Ovary (tissue), 3 donors: ENCODE measurements around the gene CCR2.

Experiments
- EP300 ChIP-seq: sonication (generic); formaldehyde crosslinking; IDR thresholded peaks from one replicate; pipeline ENCODE4 v1.6.1; 2017; ENCODE audit warnings: antibody characterized with exemption
- POLR2A ChIP-seq: fragments of 450-650 bp; IDR thresholded peaks from one replicate; pipeline ENCODE4 v1.6.1; 2017; ENCODE audit warnings: antibody characterized with exemption, mild to moderate bottlenecking, moderate library complexity
- TF ChIP-seq, protein P1 (sequence below), 3 donors: fragments of 450-650 bp in 2 of 3; fragments of 200-600 bp in 1 of 3; IDR thresholded peaks; one replicate each; pipeline versions ENCODE4 v1.5.1 to v1.8.0; 2016 to 2022; ENCODE audit warnings: antibody characterized with exemption in 3 of 3, mild to moderate bottlenecking in 1 of 3
- donor health status: DM: no; HTN: no; CAD: no.

DNA sequence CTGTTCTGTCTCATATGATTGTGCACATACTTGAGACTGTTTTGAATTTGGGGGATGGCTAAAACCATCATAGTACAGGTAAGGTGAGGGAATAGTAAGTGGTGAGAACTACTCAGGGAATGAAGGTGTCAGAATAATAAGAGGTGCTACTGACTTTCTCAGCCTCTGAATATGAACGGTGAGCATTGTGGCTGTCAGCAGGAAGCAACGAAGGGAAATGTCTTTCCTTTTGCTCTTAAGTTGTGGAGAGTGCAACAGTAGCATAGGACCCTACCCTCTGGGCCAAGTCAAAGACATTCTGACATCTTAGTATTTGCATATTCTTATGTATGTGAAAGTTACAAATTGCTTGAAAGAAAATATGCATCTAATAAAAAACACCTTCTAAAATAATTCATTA lies 21.9 kb downstream of the CCR2 start:
- no peak for TF ChIP-seq POLR2A
- TF ChIP-seq, protein P1, sequence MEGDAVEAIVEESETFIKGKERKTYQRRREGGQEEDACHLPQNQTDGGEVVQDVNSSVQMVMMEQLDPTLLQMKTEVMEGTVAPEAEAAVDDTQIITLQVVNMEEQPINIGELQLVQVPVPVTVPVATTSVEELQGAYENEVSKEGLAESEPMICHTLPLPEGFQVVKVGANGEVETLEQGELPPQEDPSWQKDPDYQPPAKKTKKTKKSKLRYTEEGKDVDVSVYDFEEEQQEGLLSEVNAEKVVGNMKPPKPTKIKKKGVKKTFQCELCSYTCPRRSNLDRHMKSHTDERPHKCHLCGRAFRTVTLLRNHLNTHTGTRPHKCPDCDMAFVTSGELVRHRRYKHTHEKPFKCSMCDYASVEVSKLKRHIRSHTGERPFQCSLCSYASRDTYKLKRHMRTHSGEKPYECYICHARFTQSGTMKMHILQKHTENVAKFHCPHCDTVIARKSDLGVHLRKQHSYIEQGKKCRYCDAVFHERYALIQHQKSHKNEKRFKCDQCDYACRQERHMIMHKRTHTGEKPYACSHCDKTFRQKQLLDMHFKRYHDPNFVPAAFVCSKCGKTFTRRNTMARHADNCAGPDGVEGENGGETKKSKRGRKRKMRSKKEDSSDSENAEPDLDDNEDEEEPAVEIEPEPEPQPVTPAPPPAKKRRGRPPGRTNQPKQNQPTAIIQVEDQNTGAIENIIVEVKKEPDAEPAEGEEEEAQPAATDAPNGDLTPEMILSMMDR (IDR thresholded peaks at IDR 0.05) = no peak
- TF ChIP-seq EP300 = no peak
